ENCODE results near the gene FAM222A. TPM values are rescaled to one million over a fixed set of nuclear protein-coding genes. Genes with fewer than 3 reads are reported as not detected.

FAM222A gene
- total RNA-seq, 1 donor from 2014 or later, result 2.5 TPM

GRCh38 chr12:109765446-109765810 lies 51.8 kb downstream of the FAM222A start:
- peaks cover 11% of the 10 kb centered on the region for H4K20me1 ChIP-seq (ENCODE audit: low read depth)
- H3K27me3 ChIP-seq, result no peaks in the 10 kb centered on the region
- H3K9me3 ChIP-seq (ENCODE audit: low read depth), result no peaks in the 10 kb centered on the region
- Mint-ChIP-seq H3K36me3 (peaks cover 3% of the 10 kb centered on the region), H3K4me3 (no peak overlapping the region), H3K27ac (no peak overlapping the region), H3K27me3 (ENCODE audit: insufficient read depth, low read depth) (peaks cover 7% of the 10 kb centered on the region), H3K4me1 (no peaks in the 10 kb centered on the region), H3K9me3 (no peaks in the 10 kb centered on the region)
- TF ChIP-seq EZH2phosphoT487 (IDR thresholded peaks at IDR 0.05), result no peak
- no peak for TF ChIP-seq EZH2 (IDR thresholded peaks at IDR 0.05)
- TF ChIP-seq, protein P1, sequence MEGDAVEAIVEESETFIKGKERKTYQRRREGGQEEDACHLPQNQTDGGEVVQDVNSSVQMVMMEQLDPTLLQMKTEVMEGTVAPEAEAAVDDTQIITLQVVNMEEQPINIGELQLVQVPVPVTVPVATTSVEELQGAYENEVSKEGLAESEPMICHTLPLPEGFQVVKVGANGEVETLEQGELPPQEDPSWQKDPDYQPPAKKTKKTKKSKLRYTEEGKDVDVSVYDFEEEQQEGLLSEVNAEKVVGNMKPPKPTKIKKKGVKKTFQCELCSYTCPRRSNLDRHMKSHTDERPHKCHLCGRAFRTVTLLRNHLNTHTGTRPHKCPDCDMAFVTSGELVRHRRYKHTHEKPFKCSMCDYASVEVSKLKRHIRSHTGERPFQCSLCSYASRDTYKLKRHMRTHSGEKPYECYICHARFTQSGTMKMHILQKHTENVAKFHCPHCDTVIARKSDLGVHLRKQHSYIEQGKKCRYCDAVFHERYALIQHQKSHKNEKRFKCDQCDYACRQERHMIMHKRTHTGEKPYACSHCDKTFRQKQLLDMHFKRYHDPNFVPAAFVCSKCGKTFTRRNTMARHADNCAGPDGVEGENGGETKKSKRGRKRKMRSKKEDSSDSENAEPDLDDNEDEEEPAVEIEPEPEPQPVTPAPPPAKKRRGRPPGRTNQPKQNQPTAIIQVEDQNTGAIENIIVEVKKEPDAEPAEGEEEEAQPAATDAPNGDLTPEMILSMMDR (IDR thresholded peaks at IDR 0.05), result no peak
- H3K4me2 ChIP-seq, result no peak overlapping the region
- H2AFZ ChIP-seq (replicated peaks), result no peak overlapping the region
- H3K27ac ChIP-seq, result no peak overlapping the region
- no peak for DNase-seq (ENCODE audit: low spot score)
- peaks cover 7% of the 10 kb centered on the region for H3K4me1 ChIP-seq
- H3F3A ChIP-seq (ENCODE audit: low read depth), result no peaks in the 10 kb centered on the region
- no peaks in the 10 kb centered on the region for H3K79me2 ChIP-seq (ENCODE audit: low read depth)
- H3K4me3 ChIP-seq, result no peak overlapping the region
- H3K9ac ChIP-seq, result no peak overlapping the region
- H3K36me3 ChIP-seq, result no peaks in the 10 kb centered on the region

- no peak for DNase-seq (ENCODE audit: low spot score)
- Histone ChIP-seq H3F3A (ENCODE audit: low read depth) (no peaks in the 10 kb centered on the region), H4K20me1 (ENCODE audit: low read depth) (peaks cover 3% of the 10 kb centered on the region), H2AFZ (replicated peaks) (no peak overlapping the region), H3K4me1 (peaks cover 7% of the 10 kb centered on the region), H3K4me3 (no peak overlapping the region), H3K36me3 (no peaks in the 10 kb centered on the region), H3K9me3 (ENCODE audit: low read depth) (no peaks in the 10 kb centered on the region), H3K27ac (no peak overlapping the region), H3K9ac (no peak overlapping the region), H3K27me3 (no peaks in the 10 kb centered on the region), H3K4me2 (no peak overlapping the region), H3K79me2 (ENCODE audit: low read depth) (no peaks in the 10 kb centered on the region)
- Mint-ChIP-seq H3K4me3 (no peak overlapping the region), H3K27me3 (ENCODE audit: insufficient read depth, low read depth) (peaks cover 8% of the 10 kb centered on the region), H3K4me1 (no peaks in the 10 kb centered on the region), H3K36me3 (peaks cover 3% of the 10 kb centered on the region), H3K9me3 (no peaks in the 10 kb centered on the region), H3K27ac (no peak overlapping the region)
- TF ChIP-seq, protein P1 (IDR thresholded peaks at IDR 0.05), result no peak
These were observed 52.7 kb downstream of the FAM222A start for GRCh38 chr12:109766251-109766778.

- no peaks in the 10 kb centered on the region for H3K4me1 Mint-ChIP-seq
- Histone ChIP-seq H3F3A (ENCODE audit: low read depth) (no peaks in the 10 kb centered on the region), H3K27me3 (no peaks in the 10 kb centered on the region), H3K4me2 (no peak overlapping the region), H3K36me3 (no peaks in the 10 kb centered on the region), H3K9ac (no peak overlapping the region), H3K27ac (no peak overlapping the region), H3K9me3 (ENCODE audit: low read depth) (no peaks in the 10 kb centered on the region), H3K4me3 (no peak overlapping the region), H2AFZ (replicated peaks) (no peak overlapping the region), H3K4me1 (peaks cover 7% of the 10 kb centered on the region), H3K79me2 (ENCODE audit: low read depth) (no peaks in the 10 kb centered on the region), H4K20me1 (ENCODE audit: low read depth) (no peaks in the 10 kb centered on the region)
- no peak for DNase-seq (ENCODE audit: low spot score)
- no peak overlapping the region for H3K4me3 Mint-ChIP-seq
- TF ChIP-seq, protein P1 (IDR thresholded peaks at IDR 0.05), result no peak
- TF ChIP-seq EZH2 (IDR thresholded peaks at IDR 0.05) (no peak), EZH2phosphoT487 (IDR thresholded peaks at IDR 0.05) (no peak)
- H3K27me3 Mint-ChIP-seq (ENCODE audit: insufficient read depth, low read depth), result peaks cover 7% of the 10 kb centered on the region
- H3K36me3 Mint-ChIP-seq, result peaks cover 1% of the 10 kb centered on the region
- peak overlapping the region; percentile 23 for H3K27ac Mint-ChIP-seq
- H3K9me3 Mint-ChIP-seq, result no peaks in the 10 kb centered on the region
These were observed 53.8 kb downstream of the FAM222A start for GRCh38 chr12:109767456-109767855.
